SJCRH30 (cell line): ENCODE measurements around the gene RBM19. TPM values are rescaled to one million over a fixed set of nuclear protein-coding genes. Genes with fewer than 3 reads are reported as not detected.

ENCODE experiments used
- DNase-seq, 2 experiments: peaks; one replicate each; pipeline ENCODE4 v3.0.0-alpha.2; 2015 to 2020
- H3K27ac ChIP-seq: fragments of 250-450 bp; sonication (Bioruptor Pico); 2 replicates; pipeline ENCODE4 v1.5.1; 2020; ENCODE audit warnings: mild to moderate bottlenecking, moderate library complexity
- H3K27me3 ChIP-seq: fragments of 250-450 bp; sonication (Bioruptor Pico); 2 replicates; pipeline ENCODE4 v1.5.1; 2020; ENCODE audit warnings: mild to moderate bottlenecking, moderate library complexity
- H3K36me3 ChIP-seq: fragments of 250-450 bp; sonication (Bioruptor Pico); 2 replicates; pipeline ENCODE4 v1.5.1; 2020; ENCODE audit warnings: mild to moderate bottlenecking, moderate library complexity
- H3K4me1 ChIP-seq: fragments of 250-450 bp; sonication (Bioruptor Pico); 2 replicates; pipeline ENCODE4 v1.5.1; 2020; ENCODE audit warnings: mild to moderate bottlenecking, moderate library complexity
- H3K4me3 ChIP-seq: fragments of 250-450 bp; sonication (Bioruptor Pico); 2 replicates; pipeline ENCODE4 v1.5.1; 2020; ENCODE audit warnings: mild to moderate bottlenecking, moderate library complexity
- H3K9me3 ChIP-seq: fragments of 250-450 bp; sonication (Bioruptor Pico); replicated peaks from 2 replicates; pipeline ENCODE4 v1.5.1; 2020; ENCODE audit warnings: mild to moderate bottlenecking, moderate library complexity
- total RNA-seq: library from RNA; depleted of rRNA; stranded (reverse); fragments of >200 nt; shearing (Covaris generic); gene quantifications from 2 replicates; pipeline ENCODE4 v1.2.3, GENCODE V29; 2014

RBM19 gene
- total RNA-seq, 1 experiment from 2014 or later: 25.3 TPM

DNA sequence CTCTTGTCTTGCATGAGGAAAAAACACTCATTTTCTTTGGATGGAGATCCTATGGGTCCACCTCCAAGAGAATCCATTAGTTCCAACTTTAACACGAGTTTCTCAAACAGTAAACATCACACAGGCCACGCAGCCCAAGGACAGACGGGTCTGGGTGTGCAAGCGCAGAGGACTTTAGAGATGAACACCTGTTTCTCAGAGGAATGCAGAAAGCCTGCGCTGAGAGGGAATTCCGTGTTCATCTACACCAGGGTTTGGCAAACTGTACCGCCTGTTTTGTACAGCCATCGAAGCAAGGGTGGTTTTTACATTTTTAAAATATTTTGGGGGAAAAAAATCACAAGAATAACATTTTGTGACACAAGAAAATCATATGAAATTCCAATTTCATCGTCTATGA lies 79.4 kb downstream of the RBM19 start:
- peak; percentile 50 to 56 for DNase-seq
- Histone ChIP-seq H3K36me3 (no peaks in the 10 kb centered on the region), H3K4me3 (no peak overlapping the region), H3K4me1 (peaks cover 24% of the 10 kb centered on the region), H3K27me3 (no peaks in the 10 kb centered on the region), H3K27ac (peak overlapping the region; percentile 51), H3K9me3 (no peaks in the 10 kb centered on the region)

DNA sequence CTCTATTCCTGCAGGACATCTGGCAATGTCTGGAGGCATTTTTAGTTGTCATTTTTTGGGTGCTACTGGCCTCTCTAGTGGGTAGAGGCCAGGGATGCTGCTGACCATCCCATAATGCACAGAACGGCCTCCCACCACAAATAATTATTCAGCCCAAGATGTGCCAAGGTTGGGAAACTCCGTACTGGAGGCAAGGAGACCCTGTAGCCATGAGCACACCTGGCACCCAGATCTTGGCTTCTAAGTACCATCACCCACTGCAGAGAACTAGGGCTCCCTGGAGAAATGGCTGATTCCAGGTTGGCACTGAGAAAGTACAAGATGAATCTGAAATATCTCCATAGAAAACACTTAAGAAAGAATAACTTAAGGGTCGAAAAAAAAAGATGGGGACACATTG lies 81.7 kb downstream of the RBM19 start:
- Histone ChIP-seq H3K36me3 (no peaks in the 10 kb centered on the region), H3K9me3 (no peaks in the 10 kb centered on the region), H3K27me3 (no peaks in the 10 kb centered on the region), H3K4me3 (no peak overlapping the region), H3K4me1 (peaks cover 30% of the 10 kb centered on the region), H3K27ac (no peak overlapping the region)
- no peak for DNase-seq

DNA sequence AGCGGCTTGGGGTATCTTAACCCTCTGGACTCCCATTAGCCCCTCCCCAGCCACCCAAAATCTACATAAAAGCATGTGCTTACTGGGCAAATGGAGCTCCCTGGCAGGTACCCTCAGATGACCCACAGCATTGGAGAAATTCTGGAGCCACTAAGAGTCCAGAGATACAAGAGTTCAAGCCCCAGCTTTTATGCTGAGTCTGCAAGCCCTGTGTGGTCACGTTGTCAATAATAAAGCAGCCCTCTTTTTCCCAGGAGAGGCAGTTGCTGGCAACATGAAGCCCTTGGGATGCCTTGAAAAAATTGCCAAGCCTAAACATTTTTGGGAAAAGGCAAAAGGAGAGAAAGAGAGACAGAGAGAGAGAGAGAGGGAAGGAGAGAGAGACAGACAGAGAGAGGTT lies 83.4 kb downstream of the RBM19 start:
- Histone ChIP-seq H3K9me3 (no peaks in the 10 kb centered on the region), H3K27ac (no peak overlapping the region), H3K27me3 (no peaks in the 10 kb centered on the region), H3K36me3 (no peaks in the 10 kb centered on the region), H3K4me3 (no peak overlapping the region), H3K4me1 (peaks cover 23% of the 10 kb centered on the region)
- DNase-seq: no peak

DNA sequence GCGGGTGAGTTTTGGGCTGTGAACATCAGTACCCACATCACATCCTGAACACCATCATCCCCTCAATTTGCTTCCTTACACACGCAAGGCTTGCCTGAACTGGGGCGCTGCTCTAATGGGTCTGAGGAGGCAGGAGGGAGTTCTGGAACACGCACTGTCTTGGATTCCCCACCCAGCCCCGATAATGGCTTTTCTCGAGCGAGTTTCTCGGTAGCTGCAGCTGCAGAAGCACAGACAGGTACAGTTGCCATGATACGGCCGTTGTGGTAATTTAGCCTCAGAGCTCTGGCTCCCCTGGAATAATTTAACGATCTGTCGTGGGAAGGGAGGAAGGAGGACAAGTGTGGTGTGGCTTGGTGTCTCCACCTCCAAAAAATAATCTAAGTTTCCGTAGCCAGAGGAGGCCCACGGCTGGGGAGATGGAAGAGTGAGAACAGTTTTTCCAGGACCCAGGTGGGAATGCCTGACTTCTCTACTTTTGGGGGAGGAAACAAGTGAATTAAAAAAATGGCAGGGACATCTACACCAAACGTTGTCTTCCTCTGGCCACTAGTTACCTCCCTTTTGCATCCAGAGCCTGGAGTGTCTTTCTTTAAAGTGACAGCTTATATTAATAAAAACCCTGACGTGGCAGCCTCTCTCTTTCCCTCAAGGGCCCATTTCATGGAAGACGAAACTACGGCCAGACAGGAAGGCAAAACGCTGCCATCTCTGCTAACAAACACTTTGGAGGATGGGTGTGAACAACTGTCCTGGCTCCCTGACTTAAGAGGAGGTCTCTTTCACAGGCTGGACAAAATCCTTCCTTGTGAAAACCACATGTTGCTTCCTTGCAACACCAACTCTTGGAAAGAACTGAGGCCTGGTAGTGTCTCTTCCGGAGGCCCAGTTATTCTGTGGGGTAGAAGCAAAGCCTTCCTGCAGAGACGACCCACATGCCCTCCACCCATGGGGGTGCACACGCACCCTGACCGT lies 84.8 kb downstream of the RBM19 start:
- Histone ChIP-seq H3K9me3 (no peaks in the 10 kb centered on the region), H3K36me3 (no peaks in the 10 kb centered on the region), H3K4me3 (no peak overlapping the region), H3K4me1 (peaks cover 12% of the 10 kb centered on the region), H3K27me3 (no peaks in the 10 kb centered on the region), H3K27ac (no peak overlapping the region)
- DNase-seq: no peak

DNA sequence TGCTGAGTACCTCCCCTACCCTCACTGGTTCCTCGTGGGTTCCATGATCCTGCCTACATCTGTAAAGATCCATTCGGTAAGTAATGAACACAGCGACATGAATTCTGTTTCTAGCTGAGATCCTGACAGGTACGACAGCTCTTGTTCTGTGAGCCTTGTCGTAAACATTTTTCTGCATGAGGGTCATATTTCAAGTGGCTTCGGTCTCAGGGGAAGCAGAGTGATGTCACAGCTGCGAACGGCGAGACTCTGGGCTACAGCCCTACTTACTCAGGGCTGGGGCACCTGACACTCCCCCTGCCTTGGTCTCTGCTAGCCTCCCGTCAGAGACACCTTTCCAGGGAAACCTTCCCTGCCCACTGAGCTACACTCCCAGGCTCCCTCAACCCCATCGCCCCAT lies 85.8 kb downstream of the RBM19 start:
- Histone ChIP-seq H3K27me3 (no peaks in the 10 kb centered on the region), H3K36me3 (no peaks in the 10 kb centered on the region), H3K4me3 (no peak overlapping the region), H3K4me1 (peaks cover 11% of the 10 kb centered on the region), H3K27ac (no peak overlapping the region), H3K9me3 (no peaks in the 10 kb centered on the region)
- peak; percentile 16 to 52 for DNase-seq

DNA sequence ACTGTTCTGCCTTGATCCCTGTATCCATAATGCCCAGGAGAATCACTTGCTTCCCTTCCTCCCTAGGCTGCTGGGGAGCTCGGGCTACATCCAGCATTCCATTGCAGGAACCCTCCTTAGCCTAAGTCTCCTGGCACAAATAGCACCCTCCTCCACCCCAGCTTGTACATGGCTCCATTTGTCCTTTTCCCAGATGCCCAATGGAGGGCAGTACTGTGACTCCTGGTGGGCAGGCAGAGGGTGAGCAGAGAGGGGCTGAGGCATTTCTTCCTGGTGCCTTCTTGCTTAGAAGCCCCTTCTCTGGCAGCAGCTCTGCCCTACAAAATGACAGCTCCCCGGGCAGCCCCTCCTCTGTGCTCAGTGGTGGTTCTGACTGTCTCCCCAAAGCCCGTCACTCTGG lies 86.5 kb downstream of the RBM19 start:
- Histone ChIP-seq H3K9me3 (no peaks in the 10 kb centered on the region), H3K36me3 (no peaks in the 10 kb centered on the region), H3K27me3 (no peaks in the 10 kb centered on the region), H3K4me3 (no peak overlapping the region), H3K4me1 (peaks cover 11% of the 10 kb centered on the region), H3K27ac (no peak overlapping the region)
- no peak for DNase-seq

DNA sequence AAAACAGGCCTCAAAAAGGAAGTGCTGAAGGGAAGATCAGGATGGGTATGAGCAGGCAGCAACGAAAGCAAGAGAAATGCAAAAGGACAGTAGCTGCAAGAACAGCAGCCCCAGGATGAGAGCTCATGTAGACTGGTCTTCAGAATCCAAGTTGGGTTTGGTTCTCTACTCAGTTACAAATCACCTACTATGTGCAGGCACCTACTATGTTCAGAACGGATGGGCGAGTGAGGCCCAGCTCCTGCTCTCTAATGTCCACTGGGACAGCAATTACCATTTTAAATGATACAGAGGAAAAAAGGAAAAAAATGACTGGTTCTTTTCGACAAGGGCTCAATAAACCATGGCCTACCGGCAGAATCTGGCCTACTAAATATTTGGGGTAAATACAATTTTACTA lies 88.5 kb downstream of the RBM19 start:
- H3K4me3 ChIP-seq: no peak overlapping the region
- no peak for DNase-seq
- H3K36me3 ChIP-seq: no peaks in the 10 kb centered on the region
- H3K27ac ChIP-seq: no peak overlapping the region
- H3K9me3 ChIP-seq: no peaks in the 10 kb centered on the region
- H3K27me3 ChIP-seq: no peaks in the 10 kb centered on the region
- H3K4me1 ChIP-seq: peaks cover 11% of the 10 kb centered on the region

DNA sequence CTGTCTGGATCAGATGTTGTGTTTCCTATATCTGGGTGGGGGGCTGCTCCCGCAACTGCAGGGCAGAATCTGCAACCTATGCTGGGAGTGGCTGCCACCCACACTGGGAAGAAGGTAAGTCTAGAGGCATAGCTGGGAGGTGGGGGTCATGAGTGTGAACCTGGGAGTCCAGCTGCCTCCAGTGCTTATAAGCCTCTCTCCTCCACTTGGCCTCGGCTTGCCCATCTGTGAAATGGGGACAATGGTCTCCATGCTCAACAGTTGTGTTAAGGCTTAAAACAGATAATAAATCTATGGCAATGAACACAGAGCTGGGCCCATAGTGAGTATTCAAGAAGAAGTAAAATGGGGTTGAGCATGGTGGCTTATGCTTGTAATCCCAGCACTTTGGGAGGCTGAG lies 90.0 kb downstream of the RBM19 start:
- Histone ChIP-seq H3K27ac (no peak overlapping the region), H3K27me3 (no peaks in the 10 kb centered on the region), H3K4me3 (no peak overlapping the region), H3K36me3 (no peaks in the 10 kb centered on the region), H3K4me1 (peaks cover 8% of the 10 kb centered on the region), H3K9me3 (no peaks in the 10 kb centered on the region)
- DNase-seq: no peak

DNA sequence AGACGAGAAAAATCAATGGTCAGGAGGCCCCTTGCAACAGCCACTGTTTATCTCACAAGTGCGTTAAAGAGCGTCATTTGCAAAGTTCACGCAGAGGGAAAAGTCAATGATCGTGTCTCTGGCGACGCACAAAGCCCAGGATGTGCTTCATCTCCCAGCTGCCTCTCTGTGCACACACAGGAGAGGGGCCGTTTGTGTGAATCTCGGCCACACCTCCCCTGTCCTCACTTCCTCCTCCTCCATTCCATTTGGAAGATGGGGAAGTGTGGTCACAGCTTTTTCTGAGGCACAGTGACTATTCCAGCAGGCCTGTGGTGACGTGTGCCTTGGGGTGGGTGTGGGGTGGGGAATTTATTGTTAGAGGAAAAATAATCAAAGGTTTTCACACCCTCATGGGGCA lies 90.4 kb downstream of the RBM19 start:
- peaks cover 8% of the 10 kb centered on the region for H3K4me1 ChIP-seq
- no peak overlapping the region for H3K27ac ChIP-seq
- H3K36me3 ChIP-seq: no peaks in the 10 kb centered on the region
- H3K9me3 ChIP-seq: no peaks in the 10 kb centered on the region
- H3K27me3 ChIP-seq: no peaks in the 10 kb centered on the region
- no peak overlapping the region for H3K4me3 ChIP-seq
- DNase-seq: no peak

DNA sequence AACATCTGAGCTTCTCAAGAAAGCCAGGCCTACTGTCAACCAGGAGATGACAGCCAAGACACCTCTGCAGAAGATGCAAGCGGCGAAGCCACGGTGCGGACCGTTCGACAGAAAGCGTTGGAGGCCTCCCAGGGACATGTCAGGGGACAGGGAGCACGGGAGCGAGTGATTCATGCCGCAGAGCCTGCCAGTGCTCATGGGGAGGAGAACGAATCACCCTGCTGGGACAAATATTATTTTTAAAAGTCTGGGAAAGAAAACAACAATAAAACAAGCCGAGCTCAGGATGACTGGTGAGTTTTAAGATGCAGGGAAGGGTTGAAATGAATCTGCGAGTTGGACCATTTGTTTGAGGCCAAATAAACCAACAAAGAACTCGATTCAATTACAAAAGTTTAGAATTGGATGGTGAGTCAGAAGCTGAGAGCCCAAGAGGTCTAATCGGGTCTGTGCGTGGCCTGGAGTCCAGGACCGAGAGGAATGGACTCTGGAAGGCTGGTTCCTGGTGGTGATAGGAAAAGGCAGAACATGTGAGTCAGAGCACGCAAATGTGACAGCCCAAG lies 91.0 kb downstream of the RBM19 start:
- no peak for DNase-seq
- peaks cover 3% of the 10 kb centered on the region for H3K4me1 ChIP-seq
- H3K9me3 ChIP-seq: no peaks in the 10 kb centered on the region
- H3K4me3 ChIP-seq: no peak overlapping the region
- no peaks in the 10 kb centered on the region for H3K27me3 ChIP-seq
- no peak overlapping the region for H3K27ac ChIP-seq
- H3K36me3 ChIP-seq: no peaks in the 10 kb centered on the region

DNA sequence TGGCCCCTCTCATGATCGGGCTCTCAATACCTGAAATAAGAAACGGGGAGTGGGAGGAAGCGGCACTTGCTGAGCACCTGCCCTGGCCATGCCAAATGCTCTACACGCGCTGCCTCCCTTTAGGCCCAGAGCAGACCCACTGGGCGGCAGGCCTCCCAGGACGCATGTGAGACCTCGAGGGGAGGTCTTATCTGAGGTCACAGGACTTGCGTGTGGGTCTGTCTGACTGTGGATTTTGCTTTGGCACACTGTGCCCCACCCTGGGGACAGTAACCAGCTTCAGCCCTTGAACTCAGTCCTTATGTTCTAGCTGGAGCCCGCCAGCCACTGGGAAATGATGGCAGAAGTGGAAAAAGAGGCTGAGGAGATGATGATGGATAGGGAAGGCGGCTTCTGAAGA lies 91.8 kb downstream of the RBM19 start:
- no peaks in the 10 kb centered on the region for H3K9me3 ChIP-seq
- no peak overlapping the region for H3K27ac ChIP-seq

DNA sequence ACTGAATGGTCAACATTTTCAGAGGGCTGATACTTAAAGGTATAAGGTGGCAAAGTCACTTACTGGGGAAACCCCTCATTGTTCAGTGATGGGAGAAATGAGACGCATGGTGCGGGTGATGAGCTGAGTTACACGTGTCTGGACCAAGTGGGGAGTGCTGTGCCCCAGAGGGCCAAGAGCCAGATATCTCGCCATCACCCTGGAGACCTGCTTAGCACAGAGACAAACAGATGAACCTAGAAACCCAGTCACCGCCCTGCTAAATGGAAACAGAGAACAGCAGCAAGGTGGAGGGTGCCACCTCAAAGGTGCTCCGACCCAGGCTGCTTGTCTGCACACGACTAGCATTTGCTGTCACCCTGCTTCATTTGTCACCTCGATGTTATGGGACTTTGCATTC lies 92.4 kb downstream of the RBM19 start:
- Histone ChIP-seq H3K4me3 (no peak overlapping the region), H3K27me3 (no peaks in the 10 kb centered on the region), H3K4me1 (no peaks in the 10 kb centered on the region)

More for the DNA sequence above, 91.8 kb downstream of the RBM19 start:
- DNase-seq: no peak
- Histone ChIP-seq H3K4me1 (no peaks in the 10 kb centered on the region), H3K27me3 (no peaks in the 10 kb centered on the region), H3K36me3 (no peaks in the 10 kb centered on the region), H3K4me3 (no peak overlapping the region)

DNA sequence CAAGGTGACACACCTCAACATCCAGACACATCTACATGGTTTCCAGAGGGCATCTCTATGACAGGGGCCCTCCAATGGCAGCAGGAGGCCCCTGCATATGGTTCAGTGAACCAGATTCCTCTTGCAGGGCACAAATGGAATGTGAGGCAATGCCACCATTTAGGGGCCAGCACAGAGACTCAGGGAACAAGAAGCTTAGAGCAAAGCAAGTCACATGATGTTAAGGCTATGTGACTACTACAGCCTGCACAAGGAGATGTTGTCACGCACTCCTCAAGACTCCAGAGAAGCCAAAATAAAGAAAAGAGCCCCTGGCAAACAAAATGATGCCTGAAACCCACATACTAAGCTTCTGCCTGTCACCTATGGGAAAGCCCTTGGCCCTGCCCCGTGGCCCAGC lies 95.2 kb downstream of the RBM19 start:
- no peak overlapping the region for H3K4me3 ChIP-seq
- H3K27me3 ChIP-seq: no peaks in the 10 kb centered on the region
- H3K36me3 ChIP-seq: no peaks in the 10 kb centered on the region
- H3K27ac ChIP-seq: no peak overlapping the region
- DNase-seq: no peak
- no peaks in the 10 kb centered on the region for H3K9me3 ChIP-seq
- no peaks in the 10 kb centered on the region for H3K4me1 ChIP-seq

More for the DNA sequence above, 92.4 kb downstream of the RBM19 start:
- DNase-seq: no peak
- Histone ChIP-seq H3K9me3 (no peaks in the 10 kb centered on the region), H3K36me3 (no peaks in the 10 kb centered on the region), H3K27ac (no peak overlapping the region)

DNA sequence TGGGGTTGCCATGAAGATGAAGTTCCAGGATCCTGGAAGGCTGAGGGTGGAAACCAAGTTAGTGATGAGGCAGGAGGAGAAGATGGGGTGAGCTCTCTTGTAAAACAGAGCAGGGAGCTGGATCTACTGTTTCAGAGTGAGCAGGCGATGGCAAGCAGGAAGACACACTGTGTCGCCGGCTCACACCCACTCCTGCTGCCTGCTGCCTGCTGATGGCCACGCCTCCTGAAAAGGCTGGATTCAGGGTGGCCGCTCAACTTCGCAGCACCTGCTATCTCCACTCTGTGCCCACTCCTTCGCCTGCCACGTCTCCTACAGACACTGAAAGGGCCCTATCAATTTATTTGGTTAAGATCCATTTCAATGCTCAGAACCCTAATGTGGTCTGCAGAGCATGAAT lies 96.1 kb downstream of the RBM19 start:
- Histone ChIP-seq H3K9me3 (no peaks in the 10 kb centered on the region), H3K27ac (no peak overlapping the region), H3K36me3 (no peaks in the 10 kb centered on the region), H3K27me3 (no peaks in the 10 kb centered on the region), H3K4me1 (no peaks in the 10 kb centered on the region), H3K4me3 (no peak overlapping the region)
- DNase-seq: no peak

DNA sequence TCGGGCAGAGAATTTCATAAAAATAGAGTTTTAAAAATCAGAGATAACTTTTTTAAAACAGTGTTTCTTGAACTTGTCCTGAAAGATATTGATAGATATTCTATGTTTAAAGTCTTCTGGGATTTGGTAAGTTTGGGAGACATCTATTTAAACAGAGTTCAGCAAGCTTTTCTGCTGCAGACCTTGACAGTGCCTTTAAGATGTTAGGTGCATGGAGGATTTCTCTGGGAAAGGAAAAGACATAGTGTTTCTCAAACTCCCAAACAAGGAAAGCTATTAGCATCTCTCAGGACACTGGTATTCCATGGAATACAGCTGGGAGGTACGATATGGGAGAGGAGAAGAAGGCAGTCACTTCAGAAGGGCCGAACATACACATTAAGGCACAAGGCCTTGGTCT lies 97.8 kb downstream of the RBM19 start:
- H3K27ac ChIP-seq: no peak overlapping the region
- H3K36me3 ChIP-seq: no peaks in the 10 kb centered on the region
- no peaks in the 10 kb centered on the region for H3K9me3 ChIP-seq
- H3K4me3 ChIP-seq: no peak overlapping the region
- DNase-seq: no peak
- no peaks in the 10 kb centered on the region for H3K27me3 ChIP-seq
- H3K4me1 ChIP-seq: peaks cover 9% of the 10 kb centered on the region

DNA sequence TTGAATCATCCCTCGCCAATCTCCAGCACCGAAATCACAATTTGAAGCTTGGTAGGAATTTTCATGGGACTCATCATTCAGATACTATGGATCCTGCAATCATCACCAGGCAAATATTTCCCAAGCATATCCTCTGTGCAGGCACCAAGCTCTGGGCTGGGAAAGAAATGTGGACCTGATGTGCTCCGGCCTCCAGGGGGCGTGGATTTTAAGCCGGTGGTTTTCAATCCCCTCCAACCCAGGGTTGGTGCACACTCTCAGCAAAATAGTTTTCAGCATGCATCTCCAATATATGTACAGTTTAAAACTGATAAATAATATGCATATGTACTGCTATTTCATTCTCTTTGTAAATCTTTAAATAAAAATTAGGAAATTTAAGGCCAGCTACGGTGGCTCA lies 98.9 kb downstream of the RBM19 start:
- no peaks in the 10 kb centered on the region for H3K9me3 ChIP-seq
- H3K27ac ChIP-seq: no peak overlapping the region
- no peaks in the 10 kb centered on the region for H3K36me3 ChIP-seq
- H3K4me3 ChIP-seq: no peak overlapping the region
- no peaks in the 10 kb centered on the region for H3K27me3 ChIP-seq
- no peak for DNase-seq
- peaks cover 15% of the 10 kb centered on the region for H3K4me1 ChIP-seq
